Measurements from ENCODE around the gene PARD6A. TPM values are rescaled to one million over a fixed set of nuclear protein-coding genes. Genes with fewer than 3 reads are reported as not detected.

Gene PARD6A
- total RNA-seq, 1 experiment from 2014 or later: 10.8 TPM

- Histone ChIP-seq H3K4ac (ENCODE audit: low read depth, low read length) (no peak overlapping the region), H3K4me2 (ENCODE audit: insufficient read depth, insufficient read length, low read length) (peak overlapping the region; percentile 56), H2AFZ (ENCODE audit: low read length) (no peak overlapping the region), H3K27ac (ENCODE audit: insufficient read length, low read depth, low read length) (no peak overlapping the region), H2BK20ac (ENCODE audit: low read depth, low read length, poor library complexity, severe bottlenecking) (no peak overlapping the region), H4K91ac (ENCODE audit: insufficient read length, low read depth, low read length) (no peak overlapping the region), H4K5ac (ENCODE audit: insufficient read length, low read depth, low read length) (no peak overlapping the region), H3K23me2 (ENCODE audit: insufficient read length, low read depth, low read length, poor library complexity, severe bottlenecking) (peaks cover 10% of the 10 kb centered on the region), H3K79me1 (ENCODE audit: insufficient read depth, low read depth, low read length, poor library complexity, severe bottlenecking) (no peaks in the 10 kb centered on the region), H2BK120ac (ENCODE audit: low read depth, low read length, poor library complexity, severe bottlenecking) (no peak overlapping the region), H4K20me1 (ENCODE audit: control insufficient read depth, insufficient read depth, insufficient read length) (no peaks in the 10 kb centered on the region), H3K14ac (ENCODE audit: insufficient read depth, low read length) (no peak overlapping the region), H4K8ac (replicated peaks; ENCODE audit: insufficient read length, low read depth, low read length) (no peak overlapping the region), H2AK5ac (ENCODE audit: insufficient read length, low read length) (no peak overlapping the region), H3K4me1 (ENCODE audit: insufficient read depth, low read length) (no peaks in the 10 kb centered on the region), H3K9ac (ENCODE audit: extremely low read depth, insufficient read length, low read length) (no peak overlapping the region), H3T11ph (ENCODE audit: low read length) (no peak overlapping the region), H3K9me3 (ENCODE audit: control insufficient read depth, low read depth, low read length) (no peaks in the 10 kb centered on the region), H3K23ac (ENCODE audit: insufficient read length, low read depth, low read length) (no peak overlapping the region), H3K79me2 (ENCODE audit: insufficient read depth, low read length) (no peaks in the 10 kb centered on the region), H2BK12ac (ENCODE audit: insufficient read length, low read depth, low read length) (no peak overlapping the region), H3K18ac (ENCODE audit: insufficient read length, low read depth, low read length) (no peak overlapping the region), H3K56ac (ENCODE audit: insufficient read length, low read depth, low read length) (no peak overlapping the region), H3K27me3 (ENCODE audit: insufficient read depth, low read length) (no peaks in the 10 kb centered on the region), H2BK5ac (ENCODE audit: insufficient read length, low read length) (no peak overlapping the region), H2BK15ac (ENCODE audit: low read depth, low read length) (no peak overlapping the region)
- no peaks in the 10 kb centered on the region for H3K9me3 Mint-ChIP-seq
- WGBS (ENCODE audit: extremely low coverage, insufficient read length, low lambda C conversion rate): no CpG with 5 or more reads among the region's 5 CpGs
- peaks cover 3 to 11% (median 8%) of the 10 kb centered on the region in 3 experiments; a peak in 5 of 7 replicates for H3K36me3 Mint-ChIP-seq (ENCODE audit: insufficient read depth in 1 of 3, low read depth in 3 of 3)
- H3K4me1 Mint-ChIP-seq: peaks cover 9 to 30% of the 10 kb centered on the region in 2 experiments; a peak in 3 of 4 replicates
- no peak overlapping the region for H3K27ac Mint-ChIP-seq
- peak overlapping the region; percentile 62 to 80 for H3K4me3 Mint-ChIP-seq
- peaks cover 4% of the 10 kb centered on the region for H3K27me3 Mint-ChIP-seq (ENCODE audit: low read depth)
- DNase-seq: no peak
- no peak for TF ChIP-seq CTCF (conservative IDR thresholded peaks at IDR 0.05)
Observed at GRCh38 chr16:67665598-67665997, 4.8 kb downstream of the PARD6A start.
